NCI-H2171 (cell line): ENCODE measurements around the gene CDK11A.
"Not testable (repeated sequence)": the region's sequence is repeated elsewhere in the genome, so short reads cannot be mapped to it uniquely, and the experiment has no call there.

Experiments used
- DNase-seq: peaks from one replicate; lab custom pipeline; 2025; lab: John Stamatoyannopoulos, UW

CDK11A gene

GRCh38 chr1:1726088-1726487, 1.9 kb upstream of the CDK11A start:
- DNase-seq: not testable (repeated sequence)

GRCh38 chr1:1721201-1721600, 3.0 kb downstream of the CDK11A start:
- no peak for DNase-seq

- not testable (repeated sequence) for DNase-seq
Measured at GRCh38 chr1:1715109-1715883, 8.9 kb downstream of the CDK11A start.

GRCh38 chr1:1707897-1708296, 16.3 kb downstream of the CDK11A start:
- not testable (repeated sequence) for DNase-seq

- not testable (repeated sequence) for DNase-seq
Measured at GRCh38 chr1:1707241-1707640, 16.9 kb downstream of the CDK11A start.

- not testable (repeated sequence) for DNase-seq
Measured at GRCh38 chr1:1705623-1706022, 18.5 kb downstream of the CDK11A start.

GRCh38 chr1:1704284-1704957, 19.7 kb downstream of the CDK11A start:
- not testable (repeated sequence) for DNase-seq

GRCh38 chr1:1703796-1704195, 20.4 kb downstream of the CDK11A start:
- no peak for DNase-seq

GRCh38 chr1:1702506-1702905, 21.7 kb downstream of the CDK11A start:
- DNase-seq: not testable (repeated sequence)

GRCh38 chr1:1700557-1700956, 23.6 kb downstream of the CDK11A start:
- not testable (repeated sequence) for DNase-seq

- DNase-seq: not testable (repeated sequence)
Measured at GRCh38 chr1:1700067-1700466, 24.1 kb downstream of the CDK11A start.

GRCh38 chr1:1699061-1699460, 25.1 kb downstream of the CDK11A start:
- DNase-seq: not testable (repeated sequence)

- not testable (repeated sequence) for DNase-seq
Measured at GRCh38 chr1:1697358-1698183, 26.6 kb downstream of the CDK11A start.

GRCh38 chr1:1696431-1697357, 27.5 kb downstream of the CDK11A start:
- DNase-seq: not testable (repeated sequence)

- peak; percentile 71 for DNase-seq
Measured at GRCh38 chr1:1692714-1693647, 31.2 kb downstream of the CDK11A start, which contains the start of gene SLC35E2B. TSS of gene SLC35E2B (minus strand) at chr1:1692795. CDS start at chr1:1676699, 16,096 bp downstream.

GRCh38 chr1:1692324-1692713, 31.8 kb downstream of the CDK11A start:
- DNase-seq: peak; percentile 55

GRCh38 chr1:1691443-1691842, 32.7 kb downstream of the CDK11A start:
- not testable (repeated sequence) for DNase-seq

- not testable (repeated sequence) for DNase-seq
Measured at GRCh38 chr1:1689526-1689925, 34.6 kb downstream of the CDK11A start.

- DNase-seq: no peak
Measured at GRCh38 chr1:1687846-1688245, 36.3 kb downstream of the CDK11A start.
